Astrocyte (in vitro differentiated cells and primary cell): Measurements from ENCODE around the gene ZXDC. TPM values are rescaled to one million over a fixed set of nuclear protein-coding genes. Genes with fewer than 3 reads are reported as not detected.

Experiments
- DNase-seq: peaks from one replicate; pipeline ENCODE4 v3.0.0-alpha.2; 2010; ENCODE audit warnings: low read depth
- FAIRE-seq: peaks from 2 replicates; lab custom pipeline; 2011; peaks lifted over from hg19 to GRCh38; lab: Jason Lieb, UNC
- H2AFZ ChIP-seq: 2 replicates; pipeline ENCODE4 v1.6.0; 2012; ENCODE audit warnings: low read depth, low read length, inconsistent platforms
- H3K27ac ChIP-seq: 2 replicates; pipeline ENCODE4 v1.5.1; 2011; ENCODE audit warnings: low read depth, low read length, inconsistent platforms
- H3K27me3 ChIP-seq: 2 replicates; pipeline ENCODE4 v1.6.0; 2011; ENCODE audit warnings: low read length, inconsistent platforms; ENCODE audit not compliant: insufficient read depth
- H3K36me3 ChIP-seq: 2 replicates; pipeline ENCODE4 v1.5.1; 2011; ENCODE audit warnings: low read length, inconsistent platforms; ENCODE audit not compliant: insufficient read depth
- H3K4me1 ChIP-seq: 2 replicates; pipeline ENCODE4 v1.5.1; 2011; ENCODE audit warnings: low read length, inconsistent platforms; ENCODE audit not compliant: insufficient read depth
- H3K4me2 ChIP-seq: 2 replicates; pipeline ENCODE4 v1.6.0; 2012; ENCODE audit warnings: low read length, inconsistent platforms
- H3K4me3 ChIP-seq: 2 replicates; pipeline ENCODE4 v1.5.1; 2011; ENCODE audit warnings: low read depth, mild to moderate bottlenecking, low read length, inconsistent platforms; ENCODE audit not compliant: insufficient read depth
- H3K79me2 ChIP-seq: 2 replicates; pipeline ENCODE4 v1.6.0; 2012; ENCODE audit warnings: mild to moderate bottlenecking, low read length, inconsistent platforms; ENCODE audit not compliant: insufficient read depth
- H3K9ac ChIP-seq: 2 replicates; pipeline ENCODE4 v1.6.0; 2012; ENCODE audit warnings: mild to moderate bottlenecking, low read length, inconsistent platforms
- H3K9me3 ChIP-seq: 2 replicates; pipeline ENCODE4 v1.5.1; 2012; ENCODE audit warnings: low read depth, mild to moderate bottlenecking, low read length, inconsistent platforms; ENCODE audit not compliant: insufficient read depth
- H4K20me1 ChIP-seq: 2 replicates; pipeline ENCODE4 v1.6.0; 2012; ENCODE audit warnings: low read length, inconsistent platforms; ENCODE audit not compliant: insufficient read depth
- H3K27ac Mint-ChIP-seq: one replicate; pipeline ENCODE4 v1.8.0; 2021; ENCODE audit warnings: mild to moderate bottlenecking, mixed read lengths; ENCODE audit not compliant: unreplicated experiment
- H3K27me3 Mint-ChIP-seq: one replicate; pipeline ENCODE4 v1.8.0; 2021; ENCODE audit warnings: low read depth, mixed read lengths; ENCODE audit not compliant: unreplicated experiment
- H3K36me3 Mint-ChIP-seq: one replicate; pipeline ENCODE4 v1.8.0; 2021; ENCODE audit warnings: low read depth, mixed read lengths; ENCODE audit not compliant: unreplicated experiment
- H3K4me1 Mint-ChIP-seq: one replicate; pipeline ENCODE4 v1.8.0; 2021; ENCODE audit warnings: low read depth, mixed read lengths; ENCODE audit not compliant: unreplicated experiment
- H3K4me3 Mint-ChIP-seq: one replicate; pipeline ENCODE4 v1.8.0; 2021; ENCODE audit warnings: mild to moderate bottlenecking, moderate library complexity, mixed read lengths; ENCODE audit not compliant: unreplicated experiment
- H3K9me3 Mint-ChIP-seq: one replicate; pipeline ENCODE4 v1.8.0; 2021; ENCODE audit warnings: mild to moderate bottlenecking, mixed read lengths; ENCODE audit not compliant: unreplicated experiment
- EZH2 ChIP-seq: IDR thresholded peaks from 2 replicates; pipeline ENCODE4 v1.6.1; 2012; ENCODE audit warnings: mild to moderate bottlenecking, low read length, inconsistent platforms; ENCODE audit not compliant: insufficient read depth
- total RNA-seq: library from RNA; stranded (reverse); gene quantifications from 2 replicates; pipeline ENCODE4 v1.2.1, GENCODE V29; 2021
- TF ChIP-seq, protein P1 (sequence below): IDR thresholded peaks from 2 replicates; pipeline ENCODE4 v1.5.1; 2011; ENCODE audit warnings: low read depth, mild to moderate bottlenecking, inconsistent platforms, low read length, moderate library complexity; ENCODE audit not compliant: insufficient read depth

Gene ZXDC
- total RNA-seq, 1 donor from 2014 or later: 19.6 TPM

DNA sequence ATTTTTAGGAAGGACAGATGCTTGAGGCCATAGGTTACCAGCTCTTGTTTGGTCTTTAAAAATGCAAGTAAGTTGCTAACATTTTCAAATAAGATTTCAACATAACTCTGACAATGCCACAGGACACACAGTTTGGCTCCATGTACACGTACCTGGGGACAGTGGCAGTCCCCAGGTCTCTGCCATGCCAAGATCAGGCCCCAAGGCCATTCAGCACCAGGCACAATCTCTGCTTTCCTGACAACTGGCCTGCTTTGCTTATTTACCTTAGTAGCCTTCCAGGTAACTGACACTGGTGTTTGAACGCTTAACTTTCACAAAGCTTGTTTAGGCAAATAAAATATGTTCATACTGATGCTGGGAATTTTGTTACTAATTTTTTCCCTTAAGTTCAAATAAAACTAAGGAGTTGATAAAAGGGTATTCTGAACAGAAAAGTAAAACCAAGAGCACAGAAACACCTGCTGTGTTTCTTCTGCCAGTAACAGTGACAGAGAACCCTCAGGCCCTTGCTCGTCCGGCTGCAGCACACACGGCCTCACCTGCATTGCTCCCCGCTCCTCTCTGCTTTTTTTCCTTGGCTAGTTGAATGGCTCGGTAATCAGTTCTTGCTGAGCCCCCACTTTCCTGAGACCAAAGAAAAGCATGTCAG, 16.5 kb downstream of the ZXDC start:
- Mint-ChIP-seq H3K9me3 (no peaks in the 10 kb centered on the region), H3K4me1 (peaks cover 4% of the 10 kb centered on the region), H3K36me3 (peaks cover 9% of the 10 kb centered on the region), H3K27ac (no peak overlapping the region), H3K4me3 (no peak overlapping the region), H3K27me3 (no peaks in the 10 kb centered on the region)
- Histone ChIP-seq H3K9ac (no peak overlapping the region), H3K4me3 (no peak overlapping the region), H3K79me2 (peaks cover 26% of the 10 kb centered on the region), H3K9me3 (no peaks in the 10 kb centered on the region), H3K36me3 (peaks cover 36% of the 10 kb centered on the region), H2AFZ (no peak overlapping the region), H4K20me1 (peaks cover 63% of the 10 kb centered on the region), H3K27me3 (no peaks in the 10 kb centered on the region), H3K4me2 (no peak overlapping the region), H3K4me1 (no peaks in the 10 kb centered on the region), H3K27ac (no peak overlapping the region)
- no peak for TF ChIP-seq EZH2
- TF ChIP-seq, protein P1, sequence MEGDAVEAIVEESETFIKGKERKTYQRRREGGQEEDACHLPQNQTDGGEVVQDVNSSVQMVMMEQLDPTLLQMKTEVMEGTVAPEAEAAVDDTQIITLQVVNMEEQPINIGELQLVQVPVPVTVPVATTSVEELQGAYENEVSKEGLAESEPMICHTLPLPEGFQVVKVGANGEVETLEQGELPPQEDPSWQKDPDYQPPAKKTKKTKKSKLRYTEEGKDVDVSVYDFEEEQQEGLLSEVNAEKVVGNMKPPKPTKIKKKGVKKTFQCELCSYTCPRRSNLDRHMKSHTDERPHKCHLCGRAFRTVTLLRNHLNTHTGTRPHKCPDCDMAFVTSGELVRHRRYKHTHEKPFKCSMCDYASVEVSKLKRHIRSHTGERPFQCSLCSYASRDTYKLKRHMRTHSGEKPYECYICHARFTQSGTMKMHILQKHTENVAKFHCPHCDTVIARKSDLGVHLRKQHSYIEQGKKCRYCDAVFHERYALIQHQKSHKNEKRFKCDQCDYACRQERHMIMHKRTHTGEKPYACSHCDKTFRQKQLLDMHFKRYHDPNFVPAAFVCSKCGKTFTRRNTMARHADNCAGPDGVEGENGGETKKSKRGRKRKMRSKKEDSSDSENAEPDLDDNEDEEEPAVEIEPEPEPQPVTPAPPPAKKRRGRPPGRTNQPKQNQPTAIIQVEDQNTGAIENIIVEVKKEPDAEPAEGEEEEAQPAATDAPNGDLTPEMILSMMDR: no peak
- DNase-seq: no peak
- FAIRE-seq: no peak

DNA sequence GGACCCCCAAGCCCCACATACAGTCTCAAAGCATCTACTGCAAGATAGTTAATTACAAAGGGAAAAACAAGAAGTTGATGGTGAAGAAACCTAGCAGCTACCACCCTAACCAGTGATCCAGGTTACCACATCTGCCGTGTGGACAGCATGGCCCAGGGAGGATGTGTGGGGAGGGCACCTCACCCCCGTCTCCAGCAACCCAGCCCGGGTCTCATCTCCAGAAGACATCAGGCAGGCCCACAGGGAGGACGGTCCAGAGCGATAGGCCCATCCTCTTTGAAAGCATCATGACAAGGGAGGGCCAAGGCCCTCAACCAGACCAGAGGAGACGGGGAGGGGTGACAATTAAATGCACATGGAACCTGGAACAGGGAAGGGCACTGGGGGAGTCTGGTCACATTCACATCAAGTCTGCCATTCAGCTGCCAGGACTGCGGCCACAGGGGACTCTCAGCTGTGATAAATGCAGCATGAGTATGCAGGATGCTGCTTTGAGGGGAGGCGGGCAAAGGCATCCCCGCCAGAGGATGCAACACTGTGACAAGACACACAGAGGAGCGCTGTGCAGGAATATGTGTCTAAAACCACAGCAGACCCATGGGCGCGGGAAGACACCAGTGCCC, 18.8 kb downstream of the ZXDC start:
- H3K36me3 ChIP-seq: peaks cover 31% of the 10 kb centered on the region
- Mint-ChIP-seq H3K4me1 (peaks cover 4% of the 10 kb centered on the region), H3K9me3 (no peaks in the 10 kb centered on the region), H3K27me3 (no peaks in the 10 kb centered on the region), H3K4me3 (no peak overlapping the region), H3K36me3 (peaks cover 5% of the 10 kb centered on the region), H3K27ac (no peak overlapping the region)
- peaks cover 26% of the 10 kb centered on the region for H3K79me2 ChIP-seq
- FAIRE-seq (no peak), DNase-seq (no peak)
- no peak overlapping the region for H3K4me3 ChIP-seq
- H3K27ac ChIP-seq: no peak overlapping the region
- TF ChIP-seq, protein P1: no peak
- no peak for TF ChIP-seq EZH2
- peaks cover 60% of the 10 kb centered on the region for H4K20me1 ChIP-seq
- H2AFZ ChIP-seq: no peak overlapping the region
- H3K9me3 ChIP-seq: no peaks in the 10 kb centered on the region
- H3K4me2 ChIP-seq: no peak overlapping the region
- no peaks in the 10 kb centered on the region for H3K4me1 ChIP-seq
- no peak overlapping the region for H3K9ac ChIP-seq
- H3K27me3 ChIP-seq: no peaks in the 10 kb centered on the region

DNA sequence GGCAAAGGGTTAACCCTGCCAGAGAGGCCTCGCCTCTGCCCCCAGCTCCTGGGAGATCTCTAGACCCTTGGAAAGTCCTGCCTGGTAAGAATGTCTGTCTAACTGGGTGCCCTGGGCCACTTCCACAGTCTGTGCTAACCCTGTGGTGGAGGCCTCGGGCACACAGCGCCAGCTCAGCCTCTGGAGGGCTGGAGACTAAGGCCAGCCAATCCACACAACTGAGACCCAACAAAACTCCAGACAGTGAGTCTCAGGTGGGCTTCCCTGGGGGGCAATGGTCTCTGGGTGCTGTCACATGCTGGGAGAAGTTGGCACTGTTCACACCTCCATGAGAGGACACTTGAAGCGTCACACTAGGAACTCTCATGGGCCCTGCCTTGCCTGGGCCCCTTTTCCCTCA, 19.5 kb downstream of the ZXDC start:
- no peak for FAIRE-seq
- no peaks in the 10 kb centered on the region for H3K36me3 Mint-ChIP-seq

More for the DNA sequence above, 19.5 kb downstream of the ZXDC start:
- no peaks in the 10 kb centered on the region for H3K9me3 Mint-ChIP-seq
- Histone ChIP-seq H3K9ac (no peak overlapping the region), H4K20me1 (peaks cover 63% of the 10 kb centered on the region), H3K27me3 (no peaks in the 10 kb centered on the region), H3K4me1 (no peaks in the 10 kb centered on the region), H3K36me3 (peaks cover 30% of the 10 kb centered on the region), H3K27ac (no peak overlapping the region), H3K4me2 (no peak overlapping the region), H2AFZ (no peak overlapping the region), H3K9me3 (no peaks in the 10 kb centered on the region), H3K4me3 (no peak overlapping the region), H3K79me2 (peaks cover 28% of the 10 kb centered on the region)
- no peak for DNase-seq
- no peak overlapping the region for H3K27ac Mint-ChIP-seq
- no peak overlapping the region for H3K4me3 Mint-ChIP-seq
- TF ChIP-seq, protein P1: no peak
- TF ChIP-seq EZH2: no peak
- H3K4me1 Mint-ChIP-seq: peaks cover 4% of the 10 kb centered on the region
- no peaks in the 10 kb centered on the region for H3K27me3 Mint-ChIP-seq
